CD4-positive, alpha-beta memory T cell (primary cell): ENCODE data around the gene SUMO2. TPM values are rescaled to one million over a fixed set of nuclear protein-coding genes. Genes with fewer than 3 reads are reported as not detected.

ENCODE experiments used
- CTCF ChIA-PET: fragments of 350-600 bp; sonication (Branson Sonifier 250); formaldehyde crosslinking; loops from one replicate; lab custom pipeline; 2021; ENCODE audit warnings: inconsistent platforms; ENCODE audit not compliant: partially characterized antibody; lab: Charles Lee
- POLR2A ChIA-PET: fragments of 350-600 bp; sonication (Branson Sonifier 250); formaldehyde crosslinking; loops from one replicate; lab custom pipeline; 2021; ENCODE audit not compliant: partially characterized antibody; lab: Charles Lee
- DNase-seq, 5 donors: peaks; one replicate each; pipeline versions ENCODE4 v3.0.0 to v3.0.0-alpha.2; 2020 to 2022; ENCODE audit warnings: mixed read lengths in 1 of 5
- H3K27ac ChIP-seq: one replicate; pipeline ENCODE4 v1.7.0; 2013; ENCODE audit warnings: low read depth, low read length
- H3K27me3 ChIP-seq: 2 replicates; pipeline ENCODE4 v1.7.0; 2013; ENCODE audit warnings: mild to moderate bottlenecking, low read length, moderate library complexity; ENCODE audit not compliant: insufficient read depth
- H3K36me3 ChIP-seq: 2 replicates; pipeline ENCODE4 v1.7.0; 2013; ENCODE audit warnings: mild to moderate bottlenecking, low read length, moderate library complexity; ENCODE audit not compliant: insufficient read depth
- H3K4me1 ChIP-seq: 2 replicates; pipeline ENCODE4 v1.7.0; 2013; ENCODE audit warnings: mild to moderate bottlenecking, low read length, moderate library complexity; ENCODE audit not compliant: insufficient read depth
- H3K4me3 ChIP-seq, 2 donors: one replicate each; pipeline ENCODE4 v1.7.0; 2013; ENCODE audit warnings: low read length in 2 of 2, mild to moderate bottlenecking in 1 of 2
- H3K9me3 ChIP-seq, 2 donors: one replicate each; pipeline ENCODE4 v1.7.0; 2013; ENCODE audit warnings: low read length in 2 of 2, control low read depth in 1 of 2; ENCODE audit not compliant: control insufficient read depth in 1 of 2
- H3K27ac Mint-ChIP-seq, 7 donors: one replicate each; pipeline ENCODE4 v1.8.0; 2020 to 2021; ENCODE audit warnings: mixed read lengths in 7 of 7, mild to moderate bottlenecking in 6 of 7, inconsistent platforms in 3 of 7, moderate library complexity in 3 of 7
- H3K27me3 Mint-ChIP-seq, 2 donors: one replicate each; pipeline ENCODE4 v1.8.0; 2020 to 2021; ENCODE audit warnings: mixed read lengths in 2 of 2
- H3K36me3 Mint-ChIP-seq, 2 donors: one replicate each; pipeline ENCODE4 v1.8.0; 2020 to 2021; ENCODE audit warnings: mixed read lengths in 2 of 2, inconsistent platforms in 1 of 2, mild to moderate bottlenecking in 1 of 2
- H3K4me1 Mint-ChIP-seq, 4 donors: one replicate each; pipeline ENCODE4 v1.8.0; 2020 to 2021; ENCODE audit warnings: mixed read lengths in 4 of 4, mild to moderate bottlenecking in 1 of 4
- H3K4me3 Mint-ChIP-seq, 8 donors: one replicate each; pipeline ENCODE4 v1.8.0; 2020 to 2021; ENCODE audit warnings: mixed read lengths in 8 of 8, mild to moderate bottlenecking in 7 of 8, moderate library complexity in 6 of 8, inconsistent platforms in 3 of 8
- H3K9me3 Mint-ChIP-seq, 8 donors: one replicate each; pipeline ENCODE4 v1.8.0; 2020 to 2021; ENCODE audit warnings: mixed read lengths in 8 of 8, mild to moderate bottlenecking in 5 of 8, inconsistent platforms in 3 of 8, moderate library complexity in 1 of 8
- intact Hi-C: fragments of 100-400 bp; cut with micrococcal nuclease; formaldehyde crosslinking; loops from one replicate; pipeline ENCODE4 v1.15.1; 2023
- polyA plus RNA-seq, 2 donors: library from polyadenylated mRNA; unstranded; fragments of 300-500 nt; fragmentation: Illumina TruSeq; gene quantifications; one replicate each; pipeline ENCODE4 v1.2.3, GENCODE V29; 2021
- total RNA-seq, 2 experiments: library from RNA; stranded (reverse); gene quantifications; one replicate each; pipeline ENCODE4 v1.2.3, GENCODE V29; 2021

The SUMO2 gene
- total and polyA plus RNA-seq, 4 experiments from 2014 or later = 255 to 416 (median 283) TPM

- ChIA-PET CTCF (interaction anchor here (0.6 to 15.0 kb wide), 8 partner anchors 24 to 248 kb away, joined by 3 to 309 read pairs (median 5); partner anchors contain the start of genes ARMC7, MIF4GD and SLC25A19), POLR2A (interaction anchor here (0.7 to 2.2 kb wide), 12 partner anchors 23 to 206 kb away, joined by 3 to 14 read pairs (median 4); partner anchors contain the start of genes MIF4GD, MRPL58, SLC16A5 and SLC25A19)
- H3K27ac Mint-ChIP-seq = peak overlapping the region; percentile 99 to 100 (median 99)
- intact Hi-C loops = loop anchor here (1.0 kb wide), 4 partner anchors 23 to 91 kb away; partner anchors contain the start of genes GGA3, MRPS7 and SUMO2
- H3K4me3 Mint-ChIP-seq = peak overlapping the region; percentile 93 to 99 (median 96)
- peaks cover 10% of the 10 kb centered on the region for H3K36me3 ChIP-seq
- DNase-seq = no peak
- no peaks in the 10 kb centered on the region for H3K27me3 Mint-ChIP-seq
- H3K9me3 Mint-ChIP-seq = no peaks in the 10 kb centered on the region
- peak overlapping the region; percentile 80 for H3K27ac ChIP-seq
- peak overlapping the region; percentile 55 to 86 for H3K4me3 ChIP-seq
- peaks cover 15 to 50% (median 24%) of the 10 kb centered on the region in 4 donors for H3K4me1 Mint-ChIP-seq
- H3K36me3 Mint-ChIP-seq = peaks cover 8 to 25% of the 10 kb centered on the region in 2 donors
- H3K9me3 ChIP-seq = no peaks in the 10 kb centered on the region
- peaks cover 26% of the 10 kb centered on the region for H3K4me1 ChIP-seq
- H3K27me3 ChIP-seq = no peaks in the 10 kb centered on the region
These were observed 23.0 kb upstream of the SUMO2 start for GRCh38 chr17:75205793-75206163.

DNA sequence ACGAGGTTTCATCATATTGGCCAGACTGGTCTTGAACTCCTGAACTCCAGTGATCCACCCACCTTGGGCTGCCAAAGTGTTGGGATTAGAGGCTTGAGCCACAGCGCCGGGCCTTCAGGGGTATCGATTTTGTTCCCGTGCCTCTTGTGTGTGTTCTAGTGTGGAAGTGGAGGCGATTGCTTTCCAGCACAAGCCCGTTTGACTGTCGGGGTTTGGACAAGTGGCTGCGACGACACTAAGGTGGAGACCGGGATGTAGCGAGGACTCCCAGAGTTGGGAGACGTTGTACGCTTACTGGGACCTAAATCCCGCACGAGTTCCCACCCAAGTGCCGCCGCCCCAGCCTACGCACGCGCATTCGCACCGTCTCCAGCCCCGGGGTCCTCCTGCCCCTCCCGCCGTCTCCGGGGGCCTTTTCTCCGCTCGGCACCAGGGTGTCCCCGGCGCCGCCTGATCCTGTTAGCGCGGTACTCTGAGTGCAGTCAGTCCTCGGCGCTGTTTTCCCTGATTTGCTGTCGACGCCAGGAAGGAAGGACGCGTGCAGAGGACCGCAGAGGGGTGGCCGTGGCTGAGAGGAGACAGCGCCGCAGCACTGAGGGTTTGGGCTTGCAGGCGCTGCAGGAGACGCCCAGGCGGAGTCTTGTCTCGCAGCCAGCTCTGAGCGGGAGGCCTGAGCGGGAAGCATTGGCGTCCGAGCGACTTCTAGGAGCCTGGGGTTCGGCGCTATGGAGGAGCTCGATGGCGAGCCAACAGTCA lies 22.5 kb upstream of the SUMO2 start, which contains the start of gene NUP85:
Gene NUP85 (plus strand): TSS at position 643 of the 756 bp plus-strand sequence. CDS start 83 bp downstream, at position 726.
- H3K27me3 ChIP-seq = no peaks in the 10 kb centered on the region
- peaks cover 10% of the 10 kb centered on the region for H3K36me3 ChIP-seq
- H3K4me3 ChIP-seq = peak within 1 kb of the TSS; percentile 55 to 86
- POLR2A ChIA-PET = interaction anchor here (0.7 to 2.2 kb wide), 15 partner anchors 22 to 207 kb away, joined by 3 to 14 read pairs (median 3); partner anchors contain the start of genes GGA3, MIF4GD, MRPL58 and MRPS7
- no peaks in the 10 kb centered on the region for H3K9me3 ChIP-seq
- Mint-ChIP-seq H3K4me3 (peak within 1 kb of the TSS; percentile 93 to 99 (median 96)), H3K36me3 (peaks cover 6 to 20% of the 10 kb centered on the region in 2 donors), H3K27me3 (no peaks in the 10 kb centered on the region), H3K4me1 (peaks cover 15 to 48% (median 24%) of the 10 kb centered on the region in 4 donors), H3K27ac (peak within 1 kb of the TSS; percentile 99 to 100 (median 99)), H3K9me3 (no peaks in the 10 kb centered on the region)
- peaks cover 26% of the 10 kb centered on the region for H3K4me1 ChIP-seq
- CTCF ChIA-PET = interaction anchor here (0.6 to 15.0 kb wide), 9 partner anchors 25 to 248 kb away, joined by 3 to 309 read pairs (median 4); partner anchors contain the start of genes ARMC7 and MIF4GD
- H3K27ac ChIP-seq = peak within 1 kb of the TSS; percentile 80
- intact Hi-C loops = loop anchor here (1.0 kb wide), 4 partner anchors 23 to 91 kb away; partner anchors contain the start of genes GGA3, MRPS7 and SUMO2
- peak; percentile 88 to 95 (median 93) for DNase-seq

GRCh38 chr17:75199886-75200618 lies 17.3 kb upstream of the SUMO2 start:
- H3K9me3 Mint-ChIP-seq = no peaks in the 10 kb centered on the region
- Histone ChIP-seq H3K27me3 (no peaks in the 10 kb centered on the region), H3K4me1 (peaks cover 10% of the 10 kb centered on the region), H3K36me3 (no peaks in the 10 kb centered on the region), H3K4me3 (no peak overlapping the region), H3K27ac (no peak overlapping the region), H3K9me3 (no peaks in the 10 kb centered on the region)
- no peaks in the 10 kb centered on the region for H3K27me3 Mint-ChIP-seq
- peaks cover 0 to 1% of the 10 kb centered on the region in 2 donors for H3K36me3 Mint-ChIP-seq
- no peak for DNase-seq
- H3K4me3 Mint-ChIP-seq = no peak overlapping the region
- H3K4me1 Mint-ChIP-seq = peaks cover 4 to 16% (median 7%) of the 10 kb centered on the region in 4 donors
- CTCF ChIA-PET = interaction anchor here (0.8 to 15.0 kb wide), 11 partner anchors 11 to 242 kb away, joined by 3 to 309 read pairs (median 4); partner anchors contain the start of genes ARMC7 and MIF4GD
- intact Hi-C loops = no loop called here
- no peak overlapping the region for H3K27ac Mint-ChIP-seq
- POLR2A ChIA-PET = interaction anchor here (1.2 kb wide), 1 partner anchor 86 kb away, joined by 6 read pairs; no protein-coding TSS in a partner anchor

DNA sequence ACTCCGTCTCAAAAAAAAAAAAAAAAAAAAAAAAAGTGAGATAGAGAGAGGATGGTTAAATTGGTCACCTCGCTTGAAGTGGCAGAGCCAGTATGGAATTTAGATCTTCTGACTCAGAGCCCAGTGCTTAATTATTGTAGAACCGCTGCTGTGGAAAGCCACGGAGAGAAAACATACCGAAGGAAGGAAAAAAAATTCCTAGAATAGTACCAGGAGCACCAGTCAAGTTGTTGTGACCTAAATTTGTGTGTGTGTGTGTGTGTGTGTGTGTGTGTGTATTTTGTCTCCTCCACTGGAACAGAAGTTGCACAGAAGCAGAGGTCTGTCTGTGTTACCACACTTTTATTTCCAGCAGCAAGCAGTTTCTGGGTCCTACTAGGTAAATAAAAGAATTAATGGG lies 12.1 kb upstream of the SUMO2 start:
- H3K27ac ChIP-seq = no peak overlapping the region
- no peak for DNase-seq
- H3K27me3 ChIP-seq = no peaks in the 10 kb centered on the region
- no peak overlapping the region for H3K4me3 ChIP-seq
- no peak overlapping the region for H3K27ac Mint-ChIP-seq
- intact Hi-C loops = no loop called here
- no peaks in the 10 kb centered on the region for H3K9me3 ChIP-seq
- no peaks in the 10 kb centered on the region for H3K27me3 Mint-ChIP-seq
- H3K4me1 Mint-ChIP-seq = no peaks in the 10 kb centered on the region
- H3K9me3 Mint-ChIP-seq = no peaks in the 10 kb centered on the region
- ChIA-PET CTCF (interaction anchor here (1.4 kb wide), 1 partner anchor 233 kb away, joined by 4 read pairs; no protein-coding TSS in a partner anchor), POLR2A (no interaction called here)
- no peaks in the 10 kb centered on the region for H3K36me3 Mint-ChIP-seq
- H3K4me3 Mint-ChIP-seq = no peak overlapping the region
- no peaks in the 10 kb centered on the region for H3K4me1 ChIP-seq
- H3K36me3 ChIP-seq = no peaks in the 10 kb centered on the region

- Mint-ChIP-seq H3K4me1 (peaks cover 4 to 7% (median 4%) of the 10 kb centered on the region in 4 donors), H3K4me3 (no peak overlapping the region), H3K36me3 (no peaks in the 10 kb centered on the region), H3K9me3 (no peaks in the 10 kb centered on the region), H3K27me3 (no peaks in the 10 kb centered on the region), H3K27ac (no peak overlapping the region)
- H3K9me3 ChIP-seq = no peaks in the 10 kb centered on the region
- H3K27ac ChIP-seq = no peak overlapping the region
- POLR2A ChIA-PET = interaction anchor here (1.2 to 2.0 kb wide), 3 partner anchors 9 to 77 kb away, joined by 3 to 6 read pairs (median 4); partner anchors contain the start of gene SUMO2
- H3K36me3 ChIP-seq = no peaks in the 10 kb centered on the region
- no peak overlapping the region for H3K4me3 ChIP-seq
- no peaks in the 10 kb centered on the region for H3K27me3 ChIP-seq
- intact Hi-C loops = no loop called here
- CTCF ChIA-PET = interaction anchor here (1.4 to 6.3 kb wide), 3 partner anchors 10 to 77 kb away, joined by 5 to 63 read pairs (median 14); no protein-coding TSS in a partner anchor
- no peaks in the 10 kb centered on the region for H3K4me1 ChIP-seq
- no peak for DNase-seq
These were observed 8.8 kb upstream of the SUMO2 start for GRCh38 chr17:75191584-75191983.

- H3K4me3 ChIP-seq = no peak overlapping the region
- ChIA-PET CTCF (interaction anchor here (0.8 to 6.3 kb wide), 5 partner anchors 13 to 227 kb away, joined by 3 to 63 read pairs (median 4); partner anchors contain the start of gene NT5C), POLR2A (no interaction called here)
- no peaks in the 10 kb centered on the region for H3K27me3 ChIP-seq
- Mint-ChIP-seq H3K27ac (no peak overlapping the region), H3K9me3 (no peaks in the 10 kb centered on the region), H3K27me3 (no peaks in the 10 kb centered on the region), H3K4me1 (peaks cover 12 to 18% (median 15%) of the 10 kb centered on the region in 4 donors), H3K4me3 (no peak overlapping the region), H3K36me3 (peaks cover 0 to 2% of the 10 kb centered on the region in 2 donors)
- no peak overlapping the region for H3K27ac ChIP-seq
- intact Hi-C loops = no loop called here
- DNase-seq = no peak
- peaks cover 9% of the 10 kb centered on the region for H3K4me1 ChIP-seq
- no peaks in the 10 kb centered on the region for H3K36me3 ChIP-seq
- no peaks in the 10 kb centered on the region for H3K9me3 ChIP-seq
These were observed 5.9 kb upstream of the SUMO2 start for GRCh38 chr17:75188614-75189013.
